NT2/D1 (cell line): Measurements from ENCODE around the gene GPR39.

ENCODE experiments used
- YY1 ChIP-seq: IDR thresholded peaks from 2 replicates; pipeline ENCODE4 v1.6.1; 2011; ENCODE audit not compliant: insufficient read length, insufficient read depth
- ZNF274 ChIP-seq: IDR thresholded peaks from 2 replicates; pipeline ENCODE4 v1.6.1; 2011; ENCODE audit warnings: mild to moderate bottlenecking, low read depth, low read length

GRCh38 chr2:132384491-132385151, 32.0 kb upstream of the GPR39 start:
- TF ChIP-seq ZNF274 (no peak), YY1 (no peak)
